HFFc6 (cell line): Measurements from ENCODE around the gene GPC6. TPM values are rescaled to one million over a fixed set of nuclear protein-coding genes. Genes with fewer than 3 reads are reported as not detected.

ENCODE experiments used
- DNase-seq: peaks from one replicate; pipeline ENCODE4 v3.0.0-alpha.2; 2018
- H3K27ac Mint-ChIP-seq: 2 replicates; pipeline ENCODE4 v1.8.0; 2020; ENCODE audit warnings: mild to moderate bottlenecking, mixed read lengths
- H3K27me3 Mint-ChIP-seq: 2 replicates; pipeline ENCODE4 v1.8.0; 2021; ENCODE audit warnings: mild to moderate bottlenecking, moderate library complexity, mixed read lengths; ENCODE audit not compliant: insufficient read depth
- H3K36me3 Mint-ChIP-seq: 2 replicates; pipeline ENCODE4 v1.8.0; 2021; ENCODE audit warnings: low read depth, mixed read lengths
- H3K4me1 Mint-ChIP-seq: 2 replicates; pipeline ENCODE4 v1.8.0; 2020; ENCODE audit warnings: low read depth, mixed read lengths
- H3K4me3 Mint-ChIP-seq: 2 replicates; pipeline ENCODE4 v1.8.0; 2020; ENCODE audit warnings: mild to moderate bottlenecking, moderate library complexity, mixed read lengths
- H3K9me3 Mint-ChIP-seq: 2 replicates; pipeline ENCODE4 v1.8.0; 2020; ENCODE audit warnings: mild to moderate bottlenecking, mixed read lengths
- total RNA-seq, 6 experiments: library from RNA; stranded (reverse); fragmentation: NEBNext Ultra II Directional; extraction: Animal tissue kit (Norgen Biotek cat#: 25700); gene quantifications; 2 replicates in 1 of 6; 3 replicates in 5 of 6; pipeline ENCODE4 v1.2.3, GENCODE V29; 2021
- TF ChIP-seq, protein P1 (sequence below): fragments of 200-600 bp; sonication (generic); IDR thresholded peaks from 2 replicates; pipeline ENCODE4 v1.5.0; 2021; ENCODE audit warnings: antibody characterized with exemption, mild to moderate bottlenecking

GPC6 gene
- total RNA-seq, 6 experiments from 2014 or later: 3.0 to 5.3 (median 4.4) TPM

DNA sequence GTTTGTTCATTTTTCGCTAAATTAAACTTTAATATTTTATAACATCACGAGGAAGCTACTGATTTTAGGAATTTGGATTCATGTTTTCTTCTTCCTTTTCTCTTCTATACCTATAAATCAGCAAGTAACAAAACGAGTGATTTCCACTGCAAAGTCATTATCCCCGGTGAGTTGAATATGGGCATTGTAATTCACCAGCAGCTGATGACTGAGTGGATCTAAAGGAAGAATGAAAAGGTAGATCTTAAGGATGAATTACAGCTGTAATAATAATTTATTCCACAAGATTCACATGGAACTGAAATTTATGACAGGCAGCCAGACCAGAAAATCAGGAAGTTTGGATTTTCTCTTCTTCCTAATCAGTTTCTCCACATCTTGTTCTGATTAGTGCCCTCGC, 111.4 kb downstream of the GPC6 start:
- no peaks in the 10 kb centered on the region; the same call in 1 of the 2 replicates for H3K27me3 Mint-ChIP-seq
- 0 out of 2 replicates have a peak, but pooled peaks cover 7% of the 10 kb centered on the region for H3K9me3 Mint-ChIP-seq
- H3K36me3 Mint-ChIP-seq: no peaks in the 10 kb centered on the region
- H3K27ac Mint-ChIP-seq: no peak overlapping the region
- DNase-seq: no peak
- TF ChIP-seq, protein P1, sequence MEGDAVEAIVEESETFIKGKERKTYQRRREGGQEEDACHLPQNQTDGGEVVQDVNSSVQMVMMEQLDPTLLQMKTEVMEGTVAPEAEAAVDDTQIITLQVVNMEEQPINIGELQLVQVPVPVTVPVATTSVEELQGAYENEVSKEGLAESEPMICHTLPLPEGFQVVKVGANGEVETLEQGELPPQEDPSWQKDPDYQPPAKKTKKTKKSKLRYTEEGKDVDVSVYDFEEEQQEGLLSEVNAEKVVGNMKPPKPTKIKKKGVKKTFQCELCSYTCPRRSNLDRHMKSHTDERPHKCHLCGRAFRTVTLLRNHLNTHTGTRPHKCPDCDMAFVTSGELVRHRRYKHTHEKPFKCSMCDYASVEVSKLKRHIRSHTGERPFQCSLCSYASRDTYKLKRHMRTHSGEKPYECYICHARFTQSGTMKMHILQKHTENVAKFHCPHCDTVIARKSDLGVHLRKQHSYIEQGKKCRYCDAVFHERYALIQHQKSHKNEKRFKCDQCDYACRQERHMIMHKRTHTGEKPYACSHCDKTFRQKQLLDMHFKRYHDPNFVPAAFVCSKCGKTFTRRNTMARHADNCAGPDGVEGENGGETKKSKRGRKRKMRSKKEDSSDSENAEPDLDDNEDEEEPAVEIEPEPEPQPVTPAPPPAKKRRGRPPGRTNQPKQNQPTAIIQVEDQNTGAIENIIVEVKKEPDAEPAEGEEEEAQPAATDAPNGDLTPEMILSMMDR: no peak
- no peak overlapping the region for H3K4me3 Mint-ChIP-seq
- peaks cover 4% of the 10 kb centered on the region; the same call in 1 of the 2 replicates for H3K4me1 Mint-ChIP-seq

DNA sequence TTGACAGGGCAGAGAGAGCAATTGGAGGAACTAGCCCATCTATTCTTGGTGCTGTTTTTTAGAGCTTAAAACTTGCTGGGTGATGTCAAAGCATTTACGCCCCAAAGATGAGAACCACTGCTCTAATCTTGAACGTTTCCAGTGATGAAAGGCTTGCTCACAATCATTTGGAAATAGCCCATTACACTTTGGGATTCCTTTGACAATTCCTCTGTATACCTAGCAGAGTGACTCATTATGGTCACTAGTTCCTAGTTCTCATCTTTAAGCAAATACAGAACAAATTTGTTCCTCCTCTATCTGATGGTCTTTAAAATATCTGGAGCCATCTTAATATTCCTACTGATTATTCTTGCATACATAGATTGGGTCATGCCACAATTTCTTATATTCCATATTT, 112.3 kb downstream of the GPC6 start:
- Mint-ChIP-seq H3K36me3 (no peaks in the 10 kb centered on the region), H3K27ac (no peak overlapping the region), H3K9me3 (0 out of 2 replicates have a peak, but pooled peaks cover 7% of the 10 kb centered on the region), H3K4me1 (peaks cover 4% of the 10 kb centered on the region; the same call in 1 of the 2 replicates), H3K4me3 (no peak overlapping the region), H3K27me3 (no peaks in the 10 kb centered on the region; the same call in 1 of the 2 replicates)
- DNase-seq: no peak
- TF ChIP-seq, protein P1: no peak

DNA sequence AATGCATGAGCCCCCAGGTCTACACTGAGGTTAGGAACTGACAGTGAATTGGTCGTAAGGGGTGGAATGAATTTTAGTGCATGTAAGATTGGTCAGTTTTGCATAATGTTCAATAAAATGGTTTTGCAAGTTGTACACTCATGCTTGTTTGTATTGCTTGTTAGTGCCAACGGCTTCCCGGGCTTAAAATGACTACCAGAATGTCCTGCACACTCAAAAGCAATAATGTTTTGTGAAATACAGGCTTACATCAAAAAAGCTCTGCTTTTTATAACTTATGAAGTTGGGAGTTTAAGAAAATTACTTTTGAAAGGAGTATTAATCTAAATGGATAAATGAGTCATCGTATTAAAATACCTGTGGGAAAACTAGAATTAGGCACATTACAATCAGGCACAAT, 112.9 kb downstream of the GPC6 start:
- Mint-ChIP-seq H3K4me3 (no peak overlapping the region), H3K4me1 (peaks cover 4% of the 10 kb centered on the region; the same call in 1 of the 2 replicates), H3K9me3 (0 out of 2 replicates have a peak, but pooled peaks cover 7% of the 10 kb centered on the region), H3K27me3 (no peaks in the 10 kb centered on the region; the same call in 1 of the 2 replicates), H3K36me3 (no peaks in the 10 kb centered on the region), H3K27ac (no peak overlapping the region)
- TF ChIP-seq, protein P1: no peak
- no peak for DNase-seq

DNA sequence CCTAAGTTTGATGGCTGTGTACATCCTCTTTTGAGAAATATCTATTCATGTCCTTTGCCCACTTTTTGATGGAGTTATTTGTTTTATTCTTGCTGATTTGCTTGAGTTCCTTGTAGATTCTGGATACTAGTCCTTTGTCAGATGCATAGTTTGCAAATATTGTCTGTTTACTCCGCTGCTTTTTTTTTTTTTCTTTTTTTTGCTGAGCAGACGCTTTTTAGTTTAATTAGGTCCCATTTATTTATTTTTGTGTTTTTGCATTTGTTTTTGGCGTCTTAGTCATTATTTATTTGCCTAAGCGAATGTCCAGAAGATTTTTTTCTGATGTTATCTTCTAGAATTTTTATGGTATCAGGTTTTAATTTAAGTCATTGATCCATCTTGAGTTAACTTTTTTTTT, 114.9 kb downstream of the GPC6 start:
- no peak for DNase-seq
- Mint-ChIP-seq H3K4me3 (no peak overlapping the region), H3K9me3 (0 out of 2 replicates have a peak, but pooled peaks cover 7% of the 10 kb centered on the region)

DNA sequence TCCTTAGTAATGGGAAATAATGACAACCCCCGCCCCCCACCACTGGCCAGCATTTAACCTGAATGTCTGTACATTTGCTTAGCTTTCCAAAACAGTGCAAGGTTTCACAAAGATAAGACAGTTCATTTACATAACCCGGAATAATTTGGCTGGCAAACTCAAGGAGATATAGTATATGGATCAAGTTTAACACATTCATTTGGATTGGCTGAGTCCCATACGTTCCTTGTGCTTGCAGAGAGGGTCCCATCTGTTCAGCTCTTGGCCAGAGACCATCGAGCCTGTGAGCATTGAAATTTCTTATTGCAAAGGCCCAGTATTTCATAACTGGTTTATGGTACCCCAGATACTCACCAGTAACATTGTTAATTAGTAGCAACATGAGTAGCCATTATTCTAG, 116.5 kb downstream of the GPC6 start:
- Mint-ChIP-seq H3K9me3 (peaks cover 15% of the 10 kb centered on the region; the same call in 1 of the 2 replicates), H3K36me3 (peaks cover 6% of the 10 kb centered on the region; the same call in 1 of the 2 replicates), H3K27ac (no peak overlapping the region), H3K4me1 (peaks cover 4% of the 10 kb centered on the region; the same call in 1 of the 2 replicates), H3K27me3 (no peaks in the 10 kb centered on the region; the same call in 1 of the 2 replicates), H3K4me3 (no peak overlapping the region)
- DNase-seq: no peak
- TF ChIP-seq, protein P1: no peak

More for the DNA sequence above, 114.9 kb downstream of the GPC6 start:
- H3K27ac Mint-ChIP-seq: no peak overlapping the region
- H3K27me3 Mint-ChIP-seq: no peaks in the 10 kb centered on the region; the same call in 1 of the 2 replicates
- no peaks in the 10 kb centered on the region for H3K36me3 Mint-ChIP-seq
- peaks cover 4% of the 10 kb centered on the region; the same call in 1 of the 2 replicates for H3K4me1 Mint-ChIP-seq
- TF ChIP-seq, protein P1: no peak
